ENCODE data around the gene ROR1. TPM values are rescaled to one million over a fixed set of nuclear protein-coding genes. Genes with fewer than 3 reads are reported as not detected.
"Not testable (repeated sequence)": the region's sequence is repeated elsewhere in the genome, so short reads cannot be mapped to it uniquely, and the experiment has no call there.

ROR1 gene
- polyA plus RNA-seq, 1 of the 3 experiments (the other 2 are of a cell fraction): 4.0 TPM

- H3K4me2 ChIP-seq, CTCF ChIA-PET: not testable (repeated sequence)
Measured at GRCh38 chr1:63826246-63826861, 52.5 kb downstream of the ROR1 start.

GRCh38 chr1:63827411-63828321, 53.8 kb downstream of the ROR1 start:
- ChIA-PET CTCF (interaction anchor here (1.2 to 1.4 kb wide), 2 partner anchors 54 to 153 kb away, joined by 3 to 5 read pairs; partner anchors contain the start of gene ROR1), POLR2A (no interaction called here)
- TF ChIP-seq EZH2phosphoT487 (IDR thresholded peaks at IDR 0.05; ENCODE audit: borderline replicate concordance, low read depth): no peak
- TF ChIP-seq NRF1 (IDR thresholded peaks at IDR 0.05; ENCODE audit: low read depth, low read length): no peak
- TF ChIP-seq REST (IDR thresholded peaks at IDR 0.05; ENCODE audit: low read depth, low read length): no peak
- TF ChIP-seq MEF2A (IDR thresholded peaks at IDR 0.05; ENCODE audit: borderline replicate concordance, low read depth): no peak
- Histone ChIP-seq H3K79me2 (ENCODE audit: insufficient read depth) (no peaks in the 10 kb centered on the region), H3K27ac (ENCODE audit: low read depth in 2 of 2, low read length in 1 of 2) (peak overlapping the region in 1 of 2 experiments; percentile 31; a peak in 1 of 4 replicates), H4K20me1 (ENCODE audit: insufficient read depth) (no peaks in the 10 kb centered on the region), H2AFZ (ENCODE audit: low read depth) (no peak overlapping the region), H3K9me2 (no peaks in the 10 kb centered on the region), H3K9ac (no peak overlapping the region), H3K4me1 (ENCODE audit: control insufficient read depth in 1 of 2, insufficient read depth in 2 of 2, low read depth in 1 of 2, low read length in 1 of 2) (peaks cover 8 to 16% of the 10 kb centered on the region in 2 experiments; a peak in 3 of 4 replicates), H3K9me3 (no peaks in the 10 kb centered on the region), H3K4me2 (no peak overlapping the region), H3F3A (replicated peaks; ENCODE audit: insufficient read depth) (no peaks in the 10 kb centered on the region), H3K4me3 (ENCODE audit: low read depth in 2 of 2, low read length in 1 of 2) (no peak overlapping the region), H3K36me3 (replicated peaks in 1 of 2; ENCODE audit: control insufficient read depth in 1 of 2, insufficient read depth in 2 of 2, low read length in 1 of 2) (no peaks in the 10 kb centered on the region), H3K27me3 (ENCODE audit: insufficient read depth) (no peaks in the 10 kb centered on the region)
- 85% methylated on average over 5 of the region's 5 CpGs for WGBS (ENCODE audit: low lambda C conversion rate)
- no peak for DNase-seq

More at GRCh38 chr1:63826246-63826861, 52.5 kb downstream of the ROR1 start:
- POLR2A ChIA-PET; H3F3A ChIP-seq (replicated peaks; ENCODE audit: insufficient read depth); H3K9ac ChIP-seq; DNase-seq; H4K20me1 ChIP-seq (ENCODE audit: insufficient read depth); H3K27me3 ChIP-seq (ENCODE audit: insufficient read depth); H3K27ac ChIP-seq (ENCODE audit: low read depth in 2 of 2, low read length in 1 of 2); H3K36me3 ChIP-seq (replicated peaks in 1 of 2; ENCODE audit: control insufficient read depth in 1 of 2, insufficient read depth in 2 of 2, low read length in 1 of 2); H2AFZ ChIP-seq (ENCODE audit: low read depth); H3K4me3 ChIP-seq (ENCODE audit: low read depth in 2 of 2, low read length in 1 of 2); H3K9me2 ChIP-seq; H3K79me2 ChIP-seq (ENCODE audit: insufficient read depth); H3K9me3 ChIP-seq: not testable (repeated sequence)
- TF ChIP-seq PBX3 (IDR thresholded peaks at IDR 0.05): 0 out of 2 replicates have a peak, but pooled peaks have one; percentile 24
- 0 out of 2 replicates have a peak, but pooled peaks have one; percentile 22 for TF ChIP-seq JUND (IDR thresholded peaks at IDR 0.05)
- peaks cover 7 to 16% of the 10 kb centered on the region in 2 experiments; a peak in 3 of 4 replicates for H3K4me1 ChIP-seq (ENCODE audit: control insufficient read depth in 1 of 2, insufficient read depth in 2 of 2, low read depth in 1 of 2, low read length in 1 of 2)
